Thyroid gland (tissue), 4 donors: Measurements from ENCODE around the gene TCP11. TPM values are rescaled to one million over a fixed set of nuclear protein-coding genes. Genes with fewer than 3 reads are reported as not detected.

Experiments used
- DNase-seq, 2 donors: peaks; one replicate each; pipeline ENCODE4 v3.0.0-alpha.2; 2019
- H3K27ac ChIP-seq, 3 donors: fragments of 200-600 bp; sonication (generic); 1 replicate in 2 of 3; 2 replicates in 1 of 3; pipeline ENCODE4 v1.5.1; 2016 to 2019; ENCODE audit warnings: mild to moderate bottlenecking in 1 of 3, moderate library complexity in 1 of 3
- H3K27me3 ChIP-seq: fragments of 200-600 bp; sonication (generic); one replicate; pipeline ENCODE4 v1.5.1; 2019
- H3K36me3 ChIP-seq, 2 donors: fragments of 200-600 bp; sonication (generic); one replicate each; pipeline ENCODE4 v1.5.1; 2016 to 2019
- H3K4me1 ChIP-seq, 2 donors: fragments of 200-600 bp; sonication (generic); one replicate each; pipeline ENCODE4 v1.5.1; 2017 to 2019
- H3K4me3 ChIP-seq, 3 donors: fragments of 200-600 bp; sonication (generic); replicated peaks in 1 of 3; 1 replicate in 2 of 3; 2 replicates in 1 of 3; pipeline ENCODE4 v1.5.1; 2016; ENCODE audit warnings: mild to moderate bottlenecking in 1 of 3
- H3K9me3 ChIP-seq: fragments of 200-600 bp; sonication (generic); one replicate; pipeline ENCODE4 v1.5.1; 2017
- POLR2A ChIP-seq, 2 donors: fragments of 450-650 bp; IDR thresholded peaks; one replicate each; pipeline ENCODE4 v1.6.1; 2017; ENCODE audit warnings: antibody characterized with exemption in 2 of 2, mild to moderate bottlenecking in 2 of 2, moderate library complexity in 1 of 2
- WGBS, 2 donors: methylation state at CpG; one replicate each; pipeline ENCODE4 v1.1.5; 2017; 5-methylcytosine and 5-hydroxymethylcytosine counted together
- intact Hi-C: fragments of 100-400 bp; cut with DNase I; formaldehyde crosslinking; loops from one replicate; pipeline ENCODE4 v1.15.1; 2023
- total RNA-seq, 4 donors: library from RNA; depleted of rRNA; stranded (reverse); fragments of >200 nt; gene quantifications; one replicate each; pipeline ENCODE4 v1.2.3, GENCODE V29; 2016
- TF ChIP-seq, protein P1 (sequence below), 6 experiments: fragments of 200-600 bp in 3 of 6; fragments of 450-650 bp in 3 of 6; sonication (generic) in 3 of 6; IDR thresholded peaks; one replicate each; pipeline ENCODE4 v1.5.1; 2016 to 2019; ENCODE audit warnings: antibody characterized with exemption in 6 of 6, mild to moderate bottlenecking in 2 of 6, inconsistent platforms in 1 of 6, moderate library complexity in 1 of 6

TCP11 gene
- total RNA-seq, 4 donors from 2014 or later: 1.0 to 2.8 TPM; not detected in 2

DNA sequence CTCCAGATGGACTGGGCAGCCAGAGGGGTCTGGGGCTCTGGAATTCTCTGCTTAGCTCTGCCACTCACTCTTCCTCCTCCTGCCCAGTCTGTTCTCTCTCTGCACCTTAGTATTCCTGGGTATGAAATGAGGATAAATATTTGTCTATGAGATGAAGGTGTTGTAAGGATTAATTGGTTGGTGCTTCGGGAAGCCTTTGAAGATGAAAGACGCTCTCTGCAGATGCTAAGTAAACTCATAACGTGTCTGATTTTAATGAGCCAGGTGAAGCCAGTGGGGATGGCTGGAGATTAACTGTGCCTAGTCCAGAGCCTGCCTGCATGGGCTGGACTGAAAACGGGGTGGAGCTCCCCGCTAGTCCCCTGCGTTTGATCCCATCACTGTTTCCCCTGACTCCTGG, 23.1 kb upstream of the TCP11 start:
- TF ChIP-seq, protein P1, sequence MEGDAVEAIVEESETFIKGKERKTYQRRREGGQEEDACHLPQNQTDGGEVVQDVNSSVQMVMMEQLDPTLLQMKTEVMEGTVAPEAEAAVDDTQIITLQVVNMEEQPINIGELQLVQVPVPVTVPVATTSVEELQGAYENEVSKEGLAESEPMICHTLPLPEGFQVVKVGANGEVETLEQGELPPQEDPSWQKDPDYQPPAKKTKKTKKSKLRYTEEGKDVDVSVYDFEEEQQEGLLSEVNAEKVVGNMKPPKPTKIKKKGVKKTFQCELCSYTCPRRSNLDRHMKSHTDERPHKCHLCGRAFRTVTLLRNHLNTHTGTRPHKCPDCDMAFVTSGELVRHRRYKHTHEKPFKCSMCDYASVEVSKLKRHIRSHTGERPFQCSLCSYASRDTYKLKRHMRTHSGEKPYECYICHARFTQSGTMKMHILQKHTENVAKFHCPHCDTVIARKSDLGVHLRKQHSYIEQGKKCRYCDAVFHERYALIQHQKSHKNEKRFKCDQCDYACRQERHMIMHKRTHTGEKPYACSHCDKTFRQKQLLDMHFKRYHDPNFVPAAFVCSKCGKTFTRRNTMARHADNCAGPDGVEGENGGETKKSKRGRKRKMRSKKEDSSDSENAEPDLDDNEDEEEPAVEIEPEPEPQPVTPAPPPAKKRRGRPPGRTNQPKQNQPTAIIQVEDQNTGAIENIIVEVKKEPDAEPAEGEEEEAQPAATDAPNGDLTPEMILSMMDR (IDR thresholded peaks at IDR 0.05): no peak
- TF ChIP-seq POLR2A (IDR thresholded peaks at IDR 0.05): no peak
- intact Hi-C loops: no loop called here
- Histone ChIP-seq H3K27me3 (no peaks in the 10 kb centered on the region), H3K4me1 (peaks cover 57 to 75% of the 10 kb centered on the region in 2 donors), H3K9me3 (no peaks in the 10 kb centered on the region), H3K4me3 (no peak overlapping the region), H3K27ac (no peak overlapping the region), H3K36me3 (no peaks in the 10 kb centered on the region)
- DNase-seq: no peak
- WGBS, 2 donors: 88 to 89% methylated on average over 6 of the region's 6 CpGs

DNA sequence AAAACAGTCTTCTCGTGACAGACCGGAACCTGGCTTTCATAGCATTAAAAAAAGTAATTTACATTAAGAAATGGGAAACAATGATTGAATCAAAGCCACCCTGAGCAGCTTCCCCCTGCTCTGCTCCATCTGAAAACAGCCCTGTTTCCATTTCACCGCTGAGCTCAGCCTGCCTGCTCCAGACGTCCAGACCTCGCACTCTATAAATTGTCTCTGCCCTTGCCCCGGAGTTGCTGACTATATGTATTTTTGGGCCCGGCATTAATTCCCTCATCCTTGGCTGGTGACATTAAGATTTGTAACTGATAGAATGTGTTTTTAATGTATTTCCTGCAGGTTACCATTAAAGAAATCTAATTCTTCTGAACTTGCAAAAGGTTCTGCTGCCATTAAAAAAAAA, 22.7 kb upstream of the TCP11 start:
- intact Hi-C loops: no loop called here
- Histone ChIP-seq H3K4me1 (peaks cover 53 to 71% of the 10 kb centered on the region in 2 donors), H3K9me3 (no peaks in the 10 kb centered on the region), H3K4me3 (no peak overlapping the region), H3K27me3 (no peaks in the 10 kb centered on the region), H3K36me3 (no peaks in the 10 kb centered on the region), H3K27ac (no peak overlapping the region)
- WGBS, 2 donors: 93 to 95% methylated on average over 7 of the region's 7 CpGs
- no peak for DNase-seq
- TF ChIP-seq, protein P1 (IDR thresholded peaks at IDR 0.05): no peak
- no peak for TF ChIP-seq POLR2A (IDR thresholded peaks at IDR 0.05)

DNA sequence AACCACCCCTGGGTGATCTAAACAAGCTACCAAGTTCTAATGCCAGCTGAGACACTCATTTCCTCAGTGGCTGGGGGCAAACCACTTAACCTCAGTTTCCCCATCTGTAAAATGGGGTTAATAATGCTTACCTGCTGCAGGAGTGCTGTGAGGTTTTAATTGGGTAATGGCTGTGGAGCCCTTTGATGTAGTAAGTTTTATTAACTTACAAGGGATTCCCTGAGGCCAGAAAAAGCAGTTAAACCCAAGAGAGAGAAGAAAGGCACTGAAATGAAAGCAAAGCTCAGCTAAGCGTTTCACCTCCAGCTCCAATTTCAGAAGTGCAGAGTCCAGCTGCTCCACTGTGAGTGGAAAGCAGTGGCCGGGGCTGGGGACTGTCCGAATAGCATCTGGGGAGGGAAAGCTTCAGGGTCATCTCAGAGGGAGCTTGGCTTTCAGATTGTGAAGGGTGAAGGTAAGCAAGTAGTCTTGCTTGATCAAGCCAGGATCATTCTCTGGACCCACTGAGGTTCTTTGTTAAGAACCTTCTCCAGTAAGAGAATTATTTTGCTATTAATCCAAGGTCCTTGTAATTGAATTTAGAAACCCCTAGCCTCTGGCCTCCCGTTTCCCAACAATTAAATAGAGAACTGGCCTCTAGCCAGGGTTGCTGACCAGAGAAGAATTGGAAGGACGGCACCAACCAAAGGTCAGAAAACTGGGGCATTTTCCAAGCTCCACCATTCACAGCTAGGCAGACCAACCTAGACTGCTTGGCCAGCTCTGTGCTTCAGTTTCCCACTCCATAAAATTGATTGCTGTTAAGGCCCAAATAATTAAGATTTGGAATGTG, 20.9 kb upstream of the TCP11 start:
- WGBS, 2 donors: 24 to 27% methylated on average over 5 of the region's 5 CpGs
- Histone ChIP-seq H3K9me3 (no peaks in the 10 kb centered on the region), H3K27ac (peak overlapping the region; percentile 50 to 78 (median 70)), H3K36me3 (no peaks in the 10 kb centered on the region), H3K4me3 (no peak overlapping the region), H3K4me1 (peaks cover 36 to 54% of the 10 kb centered on the region in 2 donors), H3K27me3 (no peaks in the 10 kb centered on the region)
- intact Hi-C loops: no loop called here
- TF ChIP-seq, protein P1 (IDR thresholded peaks at IDR 0.05): no peak
- no peak for TF ChIP-seq POLR2A (IDR thresholded peaks at IDR 0.05)
- peak; percentile 57 for DNase-seq

DNA sequence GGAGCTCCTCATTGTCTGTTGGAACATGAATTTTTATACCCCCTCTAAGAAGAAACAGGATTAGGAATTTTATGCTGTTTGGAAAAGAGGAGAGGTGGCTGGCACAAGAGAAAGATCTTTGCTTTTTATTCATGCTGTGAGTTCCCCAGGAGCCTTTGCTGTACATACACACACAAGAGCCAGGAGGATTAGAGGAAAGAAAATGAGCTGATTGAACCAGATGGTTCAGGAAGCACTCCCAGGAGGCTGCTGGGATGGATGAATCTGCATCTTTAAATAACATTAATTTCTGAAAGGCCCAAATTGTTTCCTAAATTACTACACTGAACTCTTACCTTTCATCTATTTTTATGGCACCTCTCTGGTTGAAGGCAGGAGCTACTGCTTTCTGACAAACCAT, 20.1 kb upstream of the TCP11 start:
- intact Hi-C loops: no loop called here
- H3K4me3 ChIP-seq: no peak overlapping the region
- no peaks in the 10 kb centered on the region for H3K9me3 ChIP-seq
- peaks cover 29 to 47% of the 10 kb centered on the region in 2 donors for H3K4me1 ChIP-seq
- H3K27ac ChIP-seq: peak overlapping the region; percentile 50 to 78 (median 70)
- H3K36me3 ChIP-seq: no peaks in the 10 kb centered on the region
- no peaks in the 10 kb centered on the region for H3K27me3 ChIP-seq
- no peak for DNase-seq
- no peak for TF ChIP-seq POLR2A (IDR thresholded peaks at IDR 0.05)
- TF ChIP-seq, protein P1 (IDR thresholded peaks at IDR 0.05): no peak

DNA sequence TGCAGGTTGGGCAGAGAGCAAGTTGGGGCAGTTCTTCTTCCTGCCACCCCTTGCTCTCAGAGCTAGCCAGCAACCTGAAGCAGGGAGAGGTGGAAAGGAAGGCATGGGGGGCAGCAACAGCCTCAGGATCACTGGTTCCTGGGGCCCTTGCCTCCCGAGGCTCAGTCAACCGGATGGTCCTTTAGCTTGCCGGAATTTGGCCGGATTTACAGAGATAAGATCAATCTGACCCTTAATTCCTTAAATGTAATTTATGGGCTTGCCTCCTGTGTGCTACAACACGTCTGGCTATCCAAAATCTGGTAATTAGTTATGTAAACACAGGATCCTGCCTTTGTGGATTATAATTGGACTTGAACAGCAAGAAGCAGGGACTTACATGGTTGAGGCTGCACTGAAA, 19.5 kb upstream of the TCP11 start:
- peaks cover 23 to 40% of the 10 kb centered on the region in 2 donors for H3K4me1 ChIP-seq
- no peak overlapping the region for H3K4me3 ChIP-seq
- intact Hi-C loops: no loop called here
- WGBS, 2 donors: 38 to 53% methylated on average over 5 of the region's 5 CpGs
- peak overlapping the region in 2 of 3 donors; percentile 70 to 78 for H3K27ac ChIP-seq
- H3K36me3 ChIP-seq: no peaks in the 10 kb centered on the region
- no peak for DNase-seq
- H3K9me3 ChIP-seq: no peaks in the 10 kb centered on the region
- no peaks in the 10 kb centered on the region for H3K27me3 ChIP-seq
- TF ChIP-seq, protein P1 (IDR thresholded peaks at IDR 0.05): no peak
- no peak for TF ChIP-seq POLR2A (IDR thresholded peaks at IDR 0.05)
